K562 (cell line): ENCODE results near the gene PHETA1. TPM values are rescaled to one million over a fixed set of nuclear protein-coding genes. Genes with fewer than 3 reads are reported as not detected.

ENCODE experiments used
- CBFA2T3 ChIP-seq: fragments of 450-650 bp; IDR thresholded peaks from 2 replicates; pipeline ENCODE4 v1.6.1; 2017
- CEBPB ChIP-seq: fragments of 450-650 bp; IDR thresholded peaks from 2 replicates; pipeline ENCODE4 v1.6.1; 2016; ENCODE audit warnings: missing genetic modification characterization, missing compliant biosample characterization
- ETS2 ChIP-seq: IDR thresholded peaks from 2 replicates; pipeline ENCODE4 v1.6.1; 2016; ENCODE audit warnings: borderline replicate concordance, missing genetic modification characterization, mild to moderate bottlenecking, moderate library complexity, missing compliant biosample characterization; ENCODE audit not compliant: poor library complexity, severe bottlenecking
- KLF16 ChIP-seq: IDR thresholded peaks from 2 replicates; pipeline ENCODE4 v1.6.1; 2016; ENCODE audit warnings: antibody characterized with exemption
- MBD2 ChIP-seq: sonication (generic); IDR thresholded peaks from 2 replicates; pipeline ENCODE4 v1.6.1; 2016; ENCODE audit warnings: low read depth, borderline replicate concordance
- NR2C2 ChIP-seq, 2 experiments: fragments of 200-800 bp in 1 of 2; sonication (Bioruptor generic) in 1 of 2; sonication (generic) in 1 of 2; formaldehyde crosslinking in 1 of 2; IDR thresholded peaks; 2 replicates each; pipeline versions ENCODE4 v1.6.1 to v1.8.0; 2016 to 2022; ENCODE audit warnings: mild to moderate bottlenecking in 1 of 2, missing compliant biosample characterization in 1 of 2, missing genetic modification characterization in 1 of 2, missing genetic modification reagents in 1 of 2
- OTX1 ChIP-seq: fragments of 450-650 bp; formaldehyde crosslinking; IDR thresholded peaks from 2 replicates; pipeline ENCODE4 v1.4.0; 2022; ENCODE audit warnings: mild to moderate bottlenecking
- PML ChIP-seq: IDR thresholded peaks from 2 replicates; pipeline ENCODE4 v1.6.1; 2012; ENCODE audit warnings: low read length, inconsistent platforms
- SMARCB1 ChIP-seq: IDR thresholded peaks from 2 replicates; pipeline ENCODE4 v1.6.1; 2011; ENCODE audit warnings: improper control_type of control experiment, low read depth; ENCODE audit not compliant: insufficient read length
- SP1 ChIP-seq: sonication (generic); formaldehyde crosslinking; IDR thresholded peaks from 2 replicates; pipeline ENCODE4 v1.8.1; 2022; ENCODE audit warnings: mild to moderate bottlenecking, missing genetic modification reagents
- TEAD4 ChIP-seq, 2 experiments: sonication (generic) in 1 of 2; formaldehyde crosslinking in 1 of 2; IDR thresholded peaks; 2 replicates each; pipeline versions ENCODE4 v1.6.1 to v1.8.0; 2012 to 2022; ENCODE audit warnings: borderline replicate concordance in 1 of 2, inconsistent platforms in 1 of 2, low read length in 1 of 2, mild to moderate bottlenecking in 1 of 2, missing genetic modification reagents in 1 of 2
- ZNF146 ChIP-seq: IDR thresholded peaks from one replicate; pipeline ENCODE4 v1.6.1; 2018; ENCODE audit warnings: missing compliant biosample characterization; ENCODE audit not compliant: unreplicated experiment
- polyA plus RNA-seq, 8 experiments: library from polyadenylated mRNA; depleted of rRNA in 4 of 8; stranded (reverse) in 5 of 8; unstranded in 3 of 8; fragments of >200 nt; fragmentation: Nextera tagmentation in 2 of 8; fragmentation: Illumina TruSeq in 1 of 8; extraction: Ambion mirVana in 2 of 8; extraction: Trizol in 1 of 8; gene quantifications; 2 replicates each; pipeline versions ENCODE4 v1.2.1 to v1.2.3, GENCODE V29; 2011 to 2014; ENCODE audit warnings: inconsistent platforms in 1 of 8, missing spikeins in 1 of 8
- total RNA-seq, 7 experiments: library from RNA; depleted of rRNA in 6 of 7; stranded (reverse); fragments of >200 nt in 6 of 7; fragmentation: Illumina TruSeq in 2 of 7; extraction: Trizol in 2 of 7; gene quantifications; 2 replicates each; pipeline versions ENCODE4 v1.2.1 to v1.2.3, GENCODE V29; 2011 to 2021; ENCODE audit warnings: low replicate concordance in 1 of 7
- TF ChIP-seq, protein P1 (sequence below): sonication (generic); formaldehyde crosslinking; IDR thresholded peaks from 2 replicates; pipeline ENCODE4 v1.4.0; 2020; ENCODE audit warnings: mild to moderate bottlenecking, missing genetic modification reagents
- TF ChIP-seq, protein P2 (sequence below): fragments of 450-650 bp; IDR thresholded peaks from 2 replicates; pipeline ENCODE4 v1.6.1; 2017; ENCODE audit warnings: mild to moderate bottlenecking, moderate library complexity
- TF ChIP-seq, protein P3 (sequence below): fragments of 150-350 bp; conservative IDR thresholded peaks from 2 replicates; pipeline ENCODE4 v1.6.1; 2014; ENCODE audit warnings: low read length
- TF ChIP-seq, protein P4 (sequence below): fragments of 450-650 bp; IDR thresholded peaks from 2 replicates; pipeline ENCODE4 v1.6.1; 2016

Gene PHETA1
- total and polyA plus RNA-seq, 9 of the 15 experiments (the other 6 are each of a cell fraction or from before 2014, with no cell fraction given): 0.03 to 12.4 (median 3.0) TPM

DNA sequence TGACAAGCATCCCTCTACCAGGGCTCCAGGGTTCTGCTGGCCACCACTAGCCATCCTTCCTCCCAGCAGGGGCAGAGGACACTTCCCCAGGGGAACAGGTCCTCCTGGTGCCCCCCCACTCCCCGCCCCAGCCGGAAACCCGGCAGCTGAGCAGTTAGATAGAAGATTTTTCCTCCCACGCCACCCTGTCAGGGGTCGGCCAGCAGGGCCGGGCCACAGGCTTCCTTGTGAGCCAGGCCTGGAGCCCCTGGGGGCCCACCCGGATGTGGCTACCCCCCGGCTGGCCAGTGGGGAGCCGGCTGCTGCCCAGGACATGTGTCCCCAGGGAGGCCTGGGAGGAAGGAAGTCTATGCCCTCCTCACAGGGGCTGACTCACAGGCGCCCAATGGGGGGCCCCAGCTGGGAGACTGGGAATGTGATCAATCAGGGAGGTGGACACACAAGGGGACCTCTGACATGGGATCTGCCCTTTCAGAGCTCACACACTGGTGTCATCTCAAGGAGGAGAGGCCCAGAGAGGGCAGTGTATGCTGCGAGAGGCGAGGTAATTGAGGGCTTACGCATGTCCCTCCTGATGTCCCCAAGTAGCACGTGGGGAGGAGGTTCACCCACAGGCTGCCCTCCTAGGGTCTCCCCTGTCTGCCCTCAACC is 41.0 kb upstream of the PHETA1 start (continued):
- TF ChIP-seq, protein P1, sequence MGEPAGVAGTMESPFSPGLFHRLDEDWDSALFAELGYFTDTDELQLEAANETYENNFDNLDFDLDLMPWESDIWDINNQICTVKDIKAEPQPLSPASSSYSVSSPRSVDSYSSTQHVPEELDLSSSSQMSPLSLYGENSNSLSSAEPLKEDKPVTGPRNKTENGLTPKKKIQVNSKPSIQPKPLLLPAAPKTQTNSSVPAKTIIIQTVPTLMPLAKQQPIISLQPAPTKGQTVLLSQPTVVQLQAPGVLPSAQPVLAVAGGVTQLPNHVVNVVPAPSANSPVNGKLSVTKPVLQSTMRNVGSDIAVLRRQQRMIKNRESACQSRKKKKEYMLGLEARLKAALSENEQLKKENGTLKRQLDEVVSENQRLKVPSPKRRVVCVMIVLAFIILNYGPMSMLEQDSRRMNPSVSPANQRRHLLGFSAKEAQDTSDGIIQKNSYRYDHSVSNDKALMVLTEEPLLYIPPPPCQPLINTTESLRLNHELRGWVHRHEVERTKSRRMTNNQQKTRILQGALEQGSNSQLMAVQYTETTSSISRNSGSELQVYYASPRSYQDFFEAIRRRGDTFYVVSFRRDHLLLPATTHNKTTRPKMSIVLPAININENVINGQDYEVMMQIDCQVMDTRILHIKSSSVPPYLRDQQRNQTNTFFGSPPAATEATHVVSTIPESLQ (CRISPR knock-in tag): no peak
- TF ChIP-seq, protein P2, sequence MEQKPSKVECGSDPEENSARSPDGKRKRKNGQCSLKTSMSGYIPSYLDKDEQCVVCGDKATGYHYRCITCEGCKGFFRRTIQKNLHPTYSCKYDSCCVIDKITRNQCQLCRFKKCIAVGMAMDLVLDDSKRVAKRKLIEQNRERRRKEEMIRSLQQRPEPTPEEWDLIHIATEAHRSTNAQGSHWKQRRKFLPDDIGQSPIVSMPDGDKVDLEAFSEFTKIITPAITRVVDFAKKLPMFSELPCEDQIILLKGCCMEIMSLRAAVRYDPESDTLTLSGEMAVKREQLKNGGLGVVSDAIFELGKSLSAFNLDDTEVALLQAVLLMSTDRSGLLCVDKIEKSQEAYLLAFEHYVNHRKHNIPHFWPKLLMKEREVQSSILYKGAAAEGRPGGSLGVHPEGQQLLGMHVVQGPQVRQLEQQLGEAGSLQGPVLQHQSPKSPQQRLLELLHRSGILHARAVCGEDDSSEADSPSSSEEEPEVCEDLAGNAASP: no peak
- peak; percentile 86 for TF ChIP-seq CBFA2T3
- no peak for TF ChIP-seq SMARCB1
- peak; percentile 66; the same call in 1 of the 2 replicates for TF ChIP-seq MBD2
- TF ChIP-seq SP1 (CRISPR knock-in tag): no peak
- TF ChIP-seq KLF16: peak; percentile 58; the same call in 1 of the 2 replicates
- TF ChIP-seq OTX1: no peak
- TF ChIP-seq PML: peak; percentile 3; the same call in 1 of the 2 replicates
- TF ChIP-seq CEBPB: no peak
- TF ChIP-seq, protein P3, sequence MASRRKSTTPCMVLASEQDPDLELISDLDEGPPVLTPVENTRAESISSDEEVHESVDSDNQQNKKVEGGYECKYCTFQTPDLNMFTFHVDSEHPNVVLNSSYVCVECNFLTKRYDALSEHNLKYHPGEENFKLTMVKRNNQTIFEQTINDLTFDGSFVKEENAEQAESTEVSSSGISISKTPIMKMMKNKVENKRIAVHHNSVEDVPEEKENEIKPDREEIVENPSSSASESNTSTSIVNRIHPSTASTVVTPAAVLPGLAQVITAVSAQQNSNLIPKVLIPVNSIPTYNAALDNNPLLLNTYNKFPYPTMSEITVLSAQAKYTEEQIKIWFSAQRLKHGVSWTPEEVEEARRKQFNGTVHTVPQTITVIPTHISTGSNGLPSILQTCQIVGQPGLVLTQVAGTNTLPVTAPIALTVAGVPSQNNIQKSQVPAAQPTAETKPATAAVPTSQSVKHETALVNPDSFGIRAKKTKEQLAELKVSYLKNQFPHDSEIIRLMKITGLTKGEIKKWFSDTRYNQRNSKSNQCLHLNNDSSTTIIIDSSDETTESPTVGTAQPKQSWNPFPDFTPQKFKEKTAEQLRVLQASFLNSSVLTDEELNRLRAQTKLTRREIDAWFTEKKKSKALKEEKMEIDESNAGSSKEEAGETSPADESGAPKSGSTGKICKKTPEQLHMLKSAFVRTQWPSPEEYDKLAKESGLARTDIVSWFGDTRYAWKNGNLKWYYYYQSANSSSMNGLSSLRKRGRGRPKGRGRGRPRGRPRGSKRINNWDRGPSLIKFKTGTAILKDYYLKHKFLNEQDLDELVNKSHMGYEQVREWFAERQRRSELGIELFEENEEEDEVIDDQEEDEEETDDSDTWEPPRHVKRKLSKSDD: no peak
- TF ChIP-seq, protein P4, sequence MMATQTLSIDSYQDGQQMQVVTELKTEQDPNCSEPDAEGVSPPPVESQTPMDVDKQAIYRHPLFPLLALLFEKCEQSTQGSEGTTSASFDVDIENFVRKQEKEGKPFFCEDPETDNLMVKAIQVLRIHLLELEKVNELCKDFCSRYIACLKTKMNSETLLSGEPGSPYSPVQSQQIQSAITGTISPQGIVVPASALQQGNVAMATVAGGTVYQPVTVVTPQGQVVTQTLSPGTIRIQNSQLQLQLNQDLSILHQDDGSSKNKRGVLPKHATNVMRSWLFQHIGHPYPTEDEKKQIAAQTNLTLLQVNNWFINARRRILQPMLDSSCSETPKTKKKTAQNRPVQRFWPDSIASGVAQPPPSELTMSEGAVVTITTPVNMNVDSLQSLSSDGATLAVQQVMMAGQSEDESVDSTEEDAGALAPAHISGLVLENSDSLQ: peak; percentile 68; the same call in 1 of the 2 replicates
- TF ChIP-seq ETS2 (tag): no peak
- no peak for TF ChIP-seq ZNF146
- TF ChIP-seq NR2C2 (CRISPR knock-in tag; IDR thresholded peaks at IDR 0.05): no peak
- peak; percentile 60; the same call in 1 of the 2 replicates for TF ChIP-seq NR2C2 (tag; IDR thresholded peaks at IDR 0.05)
- peak; percentile 25; the same call in 1 of the 2 replicates for TF ChIP-seq TEAD4 (IDR thresholded peaks at IDR 0.05; ENCODE audit: low read length)
- TF ChIP-seq TEAD4 (CRISPR knock-in tag; IDR thresholded peaks at IDR 0.05; ENCODE audit: borderline replicate concordance): no peak
